Omental fat pad (tissue), 4 donors: Measurements from ENCODE around the gene MAGED1. TPM values are rescaled to one million over a fixed set of nuclear protein-coding genes. Genes with fewer than 3 reads are reported as not detected.

Experiments
- ATAC-seq: fragments of 150-250 bp; one replicate; pipeline ENCODE4 v1.9.1; 2016; ENCODE audit warnings: mild to moderate bottlenecking, moderate library complexity; ENCODE audit not compliant: low FRiP score
- DNase-seq: peaks from one replicate; pipeline ENCODE4 v3.0.0-alpha.2; 2019; ENCODE audit warnings: low spot score
- small RNA-seq: library from RNA; depleted of rRNA; stranded (forward); fragments of <200 nt; gene quantifications from one replicate; pipeline ENCODE3, GENCODE V24; 2016
- total RNA-seq, 4 donors: library from RNA; depleted of rRNA; stranded (reverse); fragments of >200 nt; gene quantifications; one replicate each; pipeline ENCODE4 v1.1.0, GENCODE V29; 2016
- TF ChIP-seq, protein P1 (sequence below), 3 donors: fragments of 450-650 bp; IDR thresholded peaks; one replicate each; pipeline ENCODE4 v1.5.1; 2016 to 2017; ENCODE audit warnings: antibody characterized with exemption in 3 of 3, mild to moderate bottlenecking in 3 of 3, moderate library complexity in 2 of 3

The MAGED1 gene
- total RNA-seq, 4 donors from 2014 or later = 27.1 to 57.7 (median 33.1) TPM

DNA sequence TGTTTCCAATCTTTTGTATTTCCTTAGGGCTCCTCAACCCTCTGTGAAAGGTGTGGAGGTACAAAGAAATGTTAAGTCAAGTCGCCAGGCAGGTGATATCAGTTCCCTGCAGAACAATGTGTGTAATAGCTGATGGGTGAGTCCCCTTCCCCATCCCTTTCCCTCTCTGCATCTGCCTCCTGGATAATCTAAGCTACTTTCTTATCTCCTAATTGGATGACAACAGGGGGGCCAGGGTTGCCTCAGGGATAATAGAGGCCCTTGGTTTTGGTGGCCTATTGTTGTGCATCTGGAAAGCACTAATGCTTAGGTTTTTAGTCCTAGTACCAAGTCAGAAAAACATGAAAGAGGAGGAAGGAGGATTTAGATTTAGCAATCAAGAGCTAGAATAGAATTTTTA is 29.1 kb downstream of the MAGED1 start:
- DNase-seq = no peak
- no peak for ATAC-seq
- TF ChIP-seq, protein P1, sequence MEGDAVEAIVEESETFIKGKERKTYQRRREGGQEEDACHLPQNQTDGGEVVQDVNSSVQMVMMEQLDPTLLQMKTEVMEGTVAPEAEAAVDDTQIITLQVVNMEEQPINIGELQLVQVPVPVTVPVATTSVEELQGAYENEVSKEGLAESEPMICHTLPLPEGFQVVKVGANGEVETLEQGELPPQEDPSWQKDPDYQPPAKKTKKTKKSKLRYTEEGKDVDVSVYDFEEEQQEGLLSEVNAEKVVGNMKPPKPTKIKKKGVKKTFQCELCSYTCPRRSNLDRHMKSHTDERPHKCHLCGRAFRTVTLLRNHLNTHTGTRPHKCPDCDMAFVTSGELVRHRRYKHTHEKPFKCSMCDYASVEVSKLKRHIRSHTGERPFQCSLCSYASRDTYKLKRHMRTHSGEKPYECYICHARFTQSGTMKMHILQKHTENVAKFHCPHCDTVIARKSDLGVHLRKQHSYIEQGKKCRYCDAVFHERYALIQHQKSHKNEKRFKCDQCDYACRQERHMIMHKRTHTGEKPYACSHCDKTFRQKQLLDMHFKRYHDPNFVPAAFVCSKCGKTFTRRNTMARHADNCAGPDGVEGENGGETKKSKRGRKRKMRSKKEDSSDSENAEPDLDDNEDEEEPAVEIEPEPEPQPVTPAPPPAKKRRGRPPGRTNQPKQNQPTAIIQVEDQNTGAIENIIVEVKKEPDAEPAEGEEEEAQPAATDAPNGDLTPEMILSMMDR (IDR thresholded peaks at IDR 0.05) = no peak

GRCh38 chrX:51931566-51932150 is 38.2 kb downstream of the MAGED1 start:
- DNase-seq (no peak), ATAC-seq (no peak)
- TF ChIP-seq, protein P1 (IDR thresholded peaks at IDR 0.05) = no peak

Small RNAs within 50 kb of the gene (small RNA-seq; reads per million reads assigned to genes)
- not detected for gene AL929410.2
- gene RNU6-504P = not detected

Other genes starting within 250 kb of the MAGED1 start
- gene CENPVL2, start 210.8 kb upstream of the MAGED1 start, total RNA-seq = not detected
- gene CENPVL1, start 183.1 kb upstream of the MAGED1 start, total RNA-seq = not detected
- 1 to 10 TPM; 3.1 to 5.2 (median 4.2) TPM for gene GSPT2, start 150.2 kb upstream of the MAGED1 start, total RNA-seq
- gene MAGED4B, start 175.6 kb downstream of the MAGED1 start, total RNA-seq = 1 to 10 TPM; 1.3 to 8.4 (median 2.4) TPM